Measurements from ENCODE around the gene CCR4.
"Not testable (repeated sequence)": the region's sequence is repeated elsewhere in the genome, so short reads cannot be mapped to it uniquely, and the experiment has no call there.

The CCR4 gene

DNA sequence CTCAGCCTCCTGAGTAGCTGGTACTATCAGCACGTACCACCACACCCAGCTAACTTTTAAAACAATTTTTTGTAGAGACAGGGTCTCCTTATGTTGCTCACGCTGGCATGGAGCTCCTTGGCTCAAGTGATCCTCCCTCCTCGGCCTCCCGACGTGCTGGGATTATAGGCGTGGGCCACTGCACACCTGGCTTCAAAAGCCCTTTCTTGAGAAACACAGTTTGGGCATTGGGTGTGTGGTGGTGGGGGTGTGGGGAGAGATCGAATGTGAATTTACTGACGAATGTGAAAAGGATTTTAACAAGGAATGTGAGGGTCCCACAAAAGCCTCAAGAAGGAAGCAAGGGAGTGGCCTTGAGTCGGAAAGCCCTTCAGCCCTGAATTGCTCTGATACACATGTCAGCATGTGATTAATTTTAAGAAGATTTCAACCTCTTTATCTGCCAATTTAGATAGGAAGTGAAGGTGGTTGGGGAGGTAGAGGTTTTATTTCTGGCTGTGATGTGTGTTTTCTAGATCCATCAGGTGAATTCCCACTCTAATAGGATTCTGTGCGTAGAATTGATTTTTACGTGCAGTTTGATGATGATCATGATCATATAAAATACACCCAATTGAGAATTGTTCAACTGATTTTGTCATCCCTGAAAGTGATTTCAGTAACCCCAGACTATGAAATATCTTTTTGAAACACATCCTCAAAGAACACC lies 1.1 kb downstream of the CCR4 start:
- DNase-seq: no peak

- DNase-seq: no peak
Observed at GRCh38 chr3:32954506-32954905, 3.1 kb downstream of the CCR4 start.

- no peak for DNase-seq
Observed at GRCh38 chr3:32956750-32957570, 5.5 kb downstream of the CCR4 start.

DNA sequence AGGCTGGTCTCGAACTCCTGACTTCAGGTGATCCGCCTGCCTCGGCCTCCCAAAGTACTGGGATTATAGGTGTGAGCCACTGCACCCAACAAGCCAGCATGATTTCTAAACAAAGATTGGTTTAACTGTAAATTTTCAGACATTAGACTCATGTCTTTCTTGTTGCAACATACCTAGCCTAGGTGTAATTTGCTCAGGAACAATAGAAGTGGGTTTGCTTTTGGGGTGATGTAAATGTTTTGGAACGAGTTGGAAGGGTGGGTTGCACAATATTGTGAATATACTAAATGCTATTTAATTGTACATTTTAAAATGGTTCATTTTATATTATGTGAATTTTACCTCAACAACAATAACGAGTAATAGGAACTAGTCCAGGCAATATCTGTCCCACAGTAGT lies 7.1 kb downstream of the CCR4 start:
- no peak for DNase-seq

- no peak for DNase-seq
Observed at GRCh38 chr3:32959371-32959770, 7.9 kb downstream of the CCR4 start.

DNA sequence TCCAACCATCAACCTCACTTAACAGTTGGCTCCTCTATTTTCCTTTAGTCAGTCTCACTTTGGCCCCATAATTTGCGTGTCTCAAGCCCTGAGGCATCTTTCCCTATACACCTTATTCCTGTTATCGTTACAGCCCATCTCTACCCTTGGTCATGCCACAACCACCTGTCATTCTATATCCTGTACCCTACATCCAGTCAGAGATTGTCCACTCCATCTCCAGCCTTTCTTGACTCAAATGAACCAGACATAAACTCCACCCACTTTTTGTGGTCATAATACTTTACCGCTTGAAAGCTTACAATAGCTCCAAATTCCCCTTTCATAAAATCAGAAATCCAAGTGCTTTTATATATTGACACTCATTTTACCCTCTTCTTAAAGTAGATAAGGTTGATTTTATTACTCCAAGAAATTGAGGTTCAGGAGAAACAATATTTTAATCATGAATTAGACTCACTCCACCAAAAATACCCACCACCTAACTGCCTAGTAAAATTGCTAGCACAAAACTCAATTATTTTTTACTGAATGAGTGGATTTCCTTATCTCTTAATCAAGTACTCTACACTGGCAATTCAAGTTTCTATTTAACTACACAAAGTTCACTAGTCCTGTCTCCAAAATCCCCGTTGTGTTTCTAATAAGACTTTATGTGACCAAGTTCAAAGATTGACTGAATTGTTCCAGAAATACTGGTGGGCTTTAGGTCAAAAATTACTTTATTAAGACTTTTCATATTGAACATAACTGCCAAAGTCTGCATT lies 9.1 kb downstream of the CCR4 start:
- DNase-seq: no peak

DNA sequence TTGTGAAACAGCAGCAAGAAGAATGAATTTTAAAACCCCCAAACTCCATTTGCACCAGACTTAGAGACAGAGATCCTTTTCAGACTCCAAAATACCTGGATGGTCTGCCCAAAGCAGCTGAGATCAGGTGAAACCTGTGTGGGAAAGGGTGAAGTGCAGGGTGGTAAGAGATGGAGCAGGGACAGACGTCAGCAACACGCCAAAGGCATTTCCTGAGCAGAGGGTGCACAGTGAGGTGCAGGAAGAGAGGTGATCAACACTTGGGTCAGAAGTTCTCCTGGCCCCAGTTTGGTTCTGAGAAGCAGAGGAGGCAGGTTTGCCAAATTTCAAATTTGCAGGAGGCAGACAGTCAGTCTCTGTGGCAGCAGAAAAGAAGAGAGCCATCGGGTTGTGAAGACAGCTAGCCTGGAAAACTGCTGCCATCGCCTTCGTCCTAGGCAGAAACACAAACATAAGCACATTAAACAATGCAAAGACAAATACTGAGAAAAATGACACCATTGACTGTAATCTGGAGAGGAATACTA lies 9.8 kb downstream of the CCR4 start:
- DNase-seq: no peak

- no peak for DNase-seq
Observed at GRCh38 chr3:32963871-32964270, 12.4 kb downstream of the CCR4 start.

DNA sequence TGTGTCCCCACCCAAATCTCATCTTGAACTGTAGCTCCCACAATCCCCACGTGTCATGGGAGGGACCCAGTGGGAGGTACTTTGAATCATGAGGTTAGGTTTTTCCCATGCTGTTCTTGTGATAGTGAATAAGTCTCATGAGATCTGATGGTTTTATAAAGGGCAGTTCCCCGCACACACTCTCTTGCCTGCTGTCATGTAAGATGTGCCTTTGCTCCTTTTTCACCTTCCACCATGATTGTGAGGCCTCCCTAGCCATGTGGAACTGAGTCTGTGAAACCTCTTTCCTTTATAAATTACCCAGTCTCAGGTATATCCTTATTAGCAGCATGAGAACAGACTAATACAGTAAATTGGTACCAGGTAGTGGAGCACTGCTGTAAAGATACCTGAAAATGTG lies 13.3 kb downstream of the CCR4 start:
- not testable (repeated sequence) for DNase-seq

GRCh38 chr3:32965617-32966213 lies 14.3 kb downstream of the CCR4 start:
- DNase-seq: not testable (repeated sequence)

GRCh38 chr3:32966627-32967026 lies 15.2 kb downstream of the CCR4 start:
- not testable (repeated sequence) for DNase-seq

- DNase-seq: no peak
Observed at GRCh38 chr3:32968166-32968919, 16.9 kb downstream of the CCR4 start.

GRCh38 chr3:32968920-32969389 lies 17.5 kb downstream of the CCR4 start:
- DNase-seq: no peak

GRCh38 chr3:32969656-32970055 lies 18.2 kb downstream of the CCR4 start:
- no peak for DNase-seq

DNA sequence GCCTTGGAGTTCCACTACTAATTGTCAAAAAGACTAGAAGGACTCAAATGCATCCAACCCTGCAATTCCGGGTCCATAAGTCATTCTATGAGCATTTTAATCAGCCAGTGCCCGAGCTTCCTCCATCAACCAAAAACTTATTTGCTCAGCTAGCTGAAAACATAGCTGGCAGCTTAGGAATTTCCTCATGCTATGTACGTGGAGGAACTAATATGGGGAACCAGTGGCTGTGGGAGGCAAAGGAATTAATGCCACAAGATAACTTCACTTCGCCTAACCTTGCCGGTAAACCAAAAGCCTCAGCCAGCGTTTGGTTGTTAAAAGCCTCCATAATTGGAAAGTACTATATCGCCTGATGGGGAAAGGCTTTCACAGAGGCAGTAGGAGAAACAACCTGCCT lies 19.8 kb downstream of the CCR4 start:
- DNase-seq: not testable (repeated sequence)

DNA sequence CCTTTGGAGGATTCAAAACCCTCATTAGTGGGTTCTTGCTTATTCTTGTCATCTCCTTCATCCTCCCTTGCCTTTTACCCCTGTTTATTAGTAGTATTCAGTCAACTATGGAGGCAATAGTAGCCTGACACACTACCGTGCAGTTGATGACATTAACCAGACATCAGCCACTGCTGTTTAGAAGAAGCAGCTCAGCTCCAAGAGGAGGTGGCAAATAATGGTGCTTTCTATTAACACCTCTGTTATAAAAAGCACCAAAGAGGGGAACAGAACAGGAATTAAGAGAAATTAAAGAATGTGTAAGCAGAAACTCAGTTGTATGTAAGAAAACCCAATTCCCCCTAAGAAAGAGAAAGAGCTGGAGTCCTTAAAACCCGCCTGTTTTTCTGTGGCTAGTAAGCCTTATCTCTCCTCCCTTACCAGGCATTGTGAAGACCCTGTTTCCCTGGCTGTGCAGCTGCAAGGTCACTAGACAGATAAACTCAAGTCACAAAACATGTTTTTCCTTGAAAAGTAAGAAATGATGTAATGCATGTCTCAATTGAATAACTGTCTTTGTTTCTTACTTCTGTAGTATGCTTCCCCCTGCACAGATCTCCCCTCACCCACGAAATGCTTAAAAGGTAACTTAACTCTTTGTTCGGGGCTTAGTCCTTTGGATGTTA lies 21.2 kb downstream of the CCR4 start:
- DNase-seq: no peak

DNA sequence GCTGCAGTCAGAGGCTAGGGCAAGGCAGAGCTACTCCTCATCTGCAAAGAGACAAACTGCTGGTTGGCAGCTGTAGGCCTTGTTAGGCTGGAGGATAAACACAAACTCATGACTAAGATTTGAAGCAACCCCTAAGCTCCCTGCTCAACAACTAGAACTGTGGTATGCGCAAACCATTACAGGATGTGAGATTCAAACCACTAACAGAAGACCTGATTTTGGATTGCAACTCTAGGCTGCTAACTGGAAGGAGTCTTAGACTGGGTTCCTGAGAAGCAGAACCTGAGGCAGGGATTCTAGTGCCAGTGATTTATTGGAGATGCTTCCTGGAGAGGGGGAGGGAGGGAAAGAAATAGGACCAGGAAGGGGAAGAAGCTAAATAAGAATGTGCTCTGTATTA lies 22.5 kb downstream of the CCR4 start:
- DNase-seq: no peak

DNA sequence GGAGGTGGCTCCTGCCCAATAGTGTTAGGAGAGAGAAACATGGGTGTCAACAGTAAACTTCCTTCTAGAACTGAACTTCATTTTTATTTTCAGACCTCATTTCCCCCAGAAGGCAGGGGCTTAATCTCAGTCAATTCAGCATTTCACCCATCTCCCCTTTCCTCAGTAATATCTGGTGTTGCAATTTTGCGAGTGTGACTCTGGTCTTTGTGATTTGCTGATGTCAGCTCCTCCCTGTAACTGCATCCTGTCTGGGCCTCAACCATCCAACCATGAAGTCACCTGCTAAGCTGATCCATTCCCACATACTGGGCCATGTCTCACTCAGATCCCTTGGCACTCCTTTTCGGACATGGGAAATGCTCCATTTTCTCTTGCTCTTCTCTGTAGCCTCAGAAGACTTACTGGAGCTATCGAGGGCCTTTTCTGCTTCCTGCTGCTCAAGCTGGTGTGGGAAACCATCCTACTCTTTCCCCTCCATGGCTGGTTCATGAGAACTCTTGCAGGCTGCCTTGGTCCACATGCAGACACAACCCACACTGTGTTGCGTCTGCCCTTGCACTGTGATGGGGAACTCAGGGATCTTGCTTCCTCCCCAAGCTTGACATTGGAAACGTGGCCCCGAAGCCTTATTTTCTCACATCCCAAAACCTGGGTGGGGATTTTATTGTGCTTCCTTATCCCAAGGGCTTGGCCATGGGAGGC lies 24.6 kb downstream of the CCR4 start:
- DNase-seq: no peak

GRCh38 chr3:32977861-32978260 lies 26.4 kb downstream of the CCR4 start:
- DNase-seq: no peak

- no peak for DNase-seq
Observed at GRCh38 chr3:32978331-32978730, 26.9 kb downstream of the CCR4 start.

GRCh38 chr3:32983124-32983523 lies 31.7 kb downstream of the CCR4 start:
- no peak for DNase-seq
